ENCODE measurements around the gene C12orf75. TPM values are rescaled to one million over a fixed set of nuclear protein-coding genes. Genes with fewer than 3 reads are reported as not detected.

Gene C12orf75
- total RNA-seq (2021): 46.0 and 47.4 TPM in 2 replicates
- Bru-seq, nascent RNA: percentile 59 among the genes with signal in this experiment
- percentile 67 among the genes with signal in this experiment for BruChase-seq, experiment 1, labeled RNA remaining after a 2-hour chase
- BruChase-seq, experiment 2, labeled RNA remaining after a 6-hour chase: percentile 56 among the genes with signal in this experiment
- long read RNA-seq, transcript C12orf75-201 (6 exons, 1,366 nt): major isoform, 89 of 108 reads
- long read RNA-seq, transcript C12orf75-208 (5 exons, 1,329 nt): minor isoform, 6 of 108 reads
- long read RNA-seq, partial matches to known transcripts: 0 of 108 reads
- long read RNA-seq, other reads (novel, unspliced or antisense): 12 of 108 reads

- no peak within 1 kb of the TSS for H3K27ac ChIP-seq (ENCODE audit: low read depth, low read length, poor library complexity, severe bottlenecking)
- H3K4me3 ChIP-seq (ENCODE audit: low read depth, low read length, poor library complexity, severe bottlenecking): peak within 1 kb of the TSS; percentile 63
- POLR2A ChIA-PET (ENCODE audit: low non-redundant PET): no interaction called here
- no peaks in the 10 kb centered on the region for H3K9me3 ChIP-seq (ENCODE audit: low read depth, low read length, poor library complexity, severe bottlenecking)
- no peak for TF ChIP-seq CTCF (conservative IDR thresholded peaks at IDR 0.05; ENCODE audit: low read depth, low read length)
- TF ChIP-seq EZH2 (IDR thresholded peaks at IDR 0.05; ENCODE audit: borderline replicate concordance, low read depth, low read length, poor library complexity, severe bottlenecking): no peak
- CTCF ChIA-PET: interaction anchor here (0.7 kb wide), 1 partner anchor 692 kb away, joined by 9 read pairs; no protein-coding TSS in a partner anchor
- intact Hi-C loops (cut with micrococcal nuclease; ENCODE audit: unreplicated experiment): no loop called here
- H3K4me1 ChIP-seq (ENCODE audit: insufficient read depth, low read length, poor library complexity, severe bottlenecking): peaks cover 9% of the 10 kb centered on the region
- no peaks in the 10 kb centered on the region for H3K36me3 ChIP-seq (ENCODE audit: insufficient read depth, low read length, poor library complexity, severe bottlenecking)
- BruUV-seq (replicated peaks): no TSS peak
- H3K27me3 ChIP-seq (replicated peaks; ENCODE audit: insufficient read depth, low read depth, low read length, poor library complexity): no peaks in the 10 kb centered on the region
- DNase-seq (ENCODE audit: low spot score): peak; percentile 89
Measured at GRCh38 chr12:105330283-105330930, at the start of gene C12orf75. Gene C12orf75, plus strand, starts transcription at chr12:105330691. Its CDS starts 201 bp downstream, at chr12:105330892.

- Histone ChIP-seq H3K4me1 (ENCODE audit: insufficient read depth, low read length, poor library complexity, severe bottlenecking) (no peaks in the 10 kb centered on the region), H3K9me3 (ENCODE audit: low read depth, low read length, poor library complexity, severe bottlenecking) (no peaks in the 10 kb centered on the region), H3K36me3 (ENCODE audit: insufficient read depth, low read length, poor library complexity, severe bottlenecking) (no peaks in the 10 kb centered on the region), H3K27ac (ENCODE audit: low read depth, low read length, poor library complexity, severe bottlenecking) (no peak overlapping the region), H3K4me3 (ENCODE audit: low read depth, low read length, poor library complexity, severe bottlenecking) (no peak overlapping the region), H3K27me3 (replicated peaks; ENCODE audit: insufficient read depth, low read depth, low read length, poor library complexity) (peaks cover 3% of the 10 kb centered on the region)
- DNase-seq (ENCODE audit: low spot score): peak; percentile 11
- TF ChIP-seq EZH2 (IDR thresholded peaks at IDR 0.05; ENCODE audit: borderline replicate concordance, low read depth, low read length, poor library complexity, severe bottlenecking): no peak
- no peak for TF ChIP-seq CTCF (conservative IDR thresholded peaks at IDR 0.05; ENCODE audit: low read depth, low read length)
- BruUV-seq (replicated peaks): no TSS peak
- CTCF ChIA-PET: no interaction called here
- intact Hi-C loops (cut with micrococcal nuclease; ENCODE audit: unreplicated experiment): no loop called here
- POLR2A ChIA-PET (ENCODE audit: low non-redundant PET): no interaction called here
Measured at GRCh38 chr12:105280966-105281693, 49.4 kb upstream of the C12orf75 start.

GRCh38 chr12:105281694-105282049 lies 48.8 kb upstream of the C12orf75 start:
- Histone ChIP-seq H3K4me3 (ENCODE audit: low read depth, low read length, poor library complexity, severe bottlenecking) (no peak overlapping the region), H3K27me3 (replicated peaks; ENCODE audit: insufficient read depth, low read depth, low read length, poor library complexity) (peaks cover 3% of the 10 kb centered on the region), H3K27ac (ENCODE audit: low read depth, low read length, poor library complexity, severe bottlenecking) (no peak overlapping the region), H3K4me1 (ENCODE audit: insufficient read depth, low read length, poor library complexity, severe bottlenecking) (no peaks in the 10 kb centered on the region), H3K9me3 (ENCODE audit: low read depth, low read length, poor library complexity, severe bottlenecking) (no peaks in the 10 kb centered on the region), H3K36me3 (ENCODE audit: insufficient read depth, low read length, poor library complexity, severe bottlenecking) (no peaks in the 10 kb centered on the region)
- TF ChIP-seq CTCF (conservative IDR thresholded peaks at IDR 0.05; ENCODE audit: low read depth, low read length): no peak
- TF ChIP-seq EZH2 (IDR thresholded peaks at IDR 0.05; ENCODE audit: borderline replicate concordance, low read depth, low read length, poor library complexity, severe bottlenecking): no peak
- BruUV-seq (replicated peaks): no TSS peak
- ChIA-PET CTCF (no interaction called here), POLR2A (ENCODE audit: low non-redundant PET) (no interaction called here)
- intact Hi-C loops (cut with micrococcal nuclease; ENCODE audit: unreplicated experiment): no loop called here
- DNase-seq (ENCODE audit: low spot score): no peak

Data from A673 (cell line).